Subcutaneous abdominal adipose tissue (tissue), 5 donors: ENCODE measurements around the gene GRM8.
"Not testable (repeated sequence)": the region's sequence is repeated elsewhere in the genome, so short reads cannot be mapped to it uniquely, and the experiment has no call there.

Source experiments
- H3K27ac ChIP-seq: one replicate; pipeline ENCODE4 v1.7.0; 2013; ENCODE audit warnings: low read depth, mild to moderate bottlenecking, inconsistent platforms, low read length, moderate library complexity
- H3K27me3 ChIP-seq, 5 donors: one replicate each; pipeline ENCODE4 v1.7.0; 2013; ENCODE audit warnings: low read length in 5 of 5, inconsistent platforms in 1 of 5; ENCODE audit not compliant: control insufficient read depth in 5 of 5, insufficient read depth in 4 of 5
- H3K36me3 ChIP-seq, 5 donors: one replicate each; pipeline ENCODE4 v1.7.0; 2013; ENCODE audit warnings: low read length in 5 of 5; ENCODE audit not compliant: control insufficient read depth in 5 of 5, insufficient read depth in 5 of 5
- H3K4me1 ChIP-seq, 5 donors: one replicate each; pipeline ENCODE4 v1.7.0; 2013; ENCODE audit warnings: low read length in 5 of 5, mild to moderate bottlenecking in 3 of 5, moderate library complexity in 1 of 5; ENCODE audit not compliant: control insufficient read depth in 5 of 5, insufficient read depth in 5 of 5
- H3K4me3 ChIP-seq, 5 donors: one replicate each; pipeline ENCODE4 v1.7.0; 2013; ENCODE audit warnings: low read length in 5 of 5, low read depth in 1 of 5
- H3K9ac ChIP-seq, 5 donors: one replicate each; pipeline ENCODE4 v1.7.0; 2013; ENCODE audit warnings: low read length in 5 of 5, mild to moderate bottlenecking in 4 of 5, moderate library complexity in 3 of 5
- H3K9me3 ChIP-seq, 5 donors: one replicate each; pipeline ENCODE4 v1.7.0; 2013; ENCODE audit warnings: low read length in 5 of 5; ENCODE audit not compliant: control insufficient read depth in 5 of 5
- donor health status: healthy.
- donor health status: healthy.
- donor health status: healthy.
- donor health status: healthy.
- donor health status: healthy.

The GRM8 gene

GRCh38 chr7:126843336-126843735, 409.4 kb downstream of the GRM8 start:
- Histone ChIP-seq H3K27me3 (no peaks in the 10 kb centered on the region), H3K9me3 (no peaks in the 10 kb centered on the region), H3K9ac (no peak overlapping the region), H3K4me1 (no peaks in the 10 kb centered on the region), H3K36me3 (no peaks in the 10 kb centered on the region), H3K27ac (no peak overlapping the region), H3K4me3 (no peak overlapping the region)

GRCh38 chr7:126842451-126842850, 410.3 kb downstream of the GRM8 start:
- H3K27me3 ChIP-seq = no peaks in the 10 kb centered on the region
- H3K4me3 ChIP-seq = no peak overlapping the region
- no peaks in the 10 kb centered on the region for H3K36me3 ChIP-seq
- no peak overlapping the region for H3K27ac ChIP-seq
- H3K9me3 ChIP-seq = no peaks in the 10 kb centered on the region
- no peak overlapping the region for H3K9ac ChIP-seq
- H3K4me1 ChIP-seq = no peaks in the 10 kb centered on the region

GRCh38 chr7:126840869-126841268, 411.9 kb downstream of the GRM8 start:
- Histone ChIP-seq H3K4me3 (no peak overlapping the region), H3K9me3 (no peaks in the 10 kb centered on the region), H3K36me3 (no peaks in the 10 kb centered on the region), H3K9ac (no peak overlapping the region), H3K27ac (no peak overlapping the region), H3K27me3 (no peaks in the 10 kb centered on the region), H3K4me1 (no peaks in the 10 kb centered on the region)

GRCh38 chr7:126839624-126840023, 413.1 kb downstream of the GRM8 start:
- Histone ChIP-seq H3K27ac (no peak overlapping the region), H3K4me1 (no peaks in the 10 kb centered on the region), H3K36me3 (no peaks in the 10 kb centered on the region), H3K4me3 (no peak overlapping the region), H3K9me3 (no peaks in the 10 kb centered on the region), H3K9ac (no peak overlapping the region), H3K27me3 (no peaks in the 10 kb centered on the region)

- no peak overlapping the region for H3K4me3 ChIP-seq
- no peaks in the 10 kb centered on the region for H3K27me3 ChIP-seq
Observed at GRCh38 chr7:126838194-126838593, 414.5 kb downstream of the GRM8 start.

GRCh38 chr7:126831241-126831640, 421.5 kb downstream of the GRM8 start:
- not testable (repeated sequence) for H3K4me1 ChIP-seq, H3K27me3 ChIP-seq, H3K9me3 ChIP-seq, H3K4me3 ChIP-seq, H3K27ac ChIP-seq, H3K36me3 ChIP-seq, H3K9ac ChIP-seq

More at GRCh38 chr7:126838194-126838593, 414.5 kb downstream of the GRM8 start:
- no peaks in the 10 kb centered on the region for H3K4me1 ChIP-seq
- no peak overlapping the region for H3K27ac ChIP-seq
- H3K9ac ChIP-seq = no peak overlapping the region
- no peaks in the 10 kb centered on the region for H3K36me3 ChIP-seq
- no peaks in the 10 kb centered on the region for H3K9me3 ChIP-seq

GRCh38 chr7:126820925-126821324, 431.8 kb downstream of the GRM8 start:
- H3K36me3 ChIP-seq = no peaks in the 10 kb centered on the region

GRCh38 chr7:126819197-126819484, 433.6 kb downstream of the GRM8 start:
- no peaks in the 10 kb centered on the region for H3K36me3 ChIP-seq
- H3K9me3 ChIP-seq = no peaks in the 10 kb centered on the region
- H3K9ac ChIP-seq = no peak overlapping the region
- H3K4me1 ChIP-seq = no peaks in the 10 kb centered on the region
- H3K27ac ChIP-seq = no peak overlapping the region
- no peaks in the 10 kb centered on the region for H3K27me3 ChIP-seq
- no peak overlapping the region for H3K4me3 ChIP-seq

More at GRCh38 chr7:126820925-126821324, 431.8 kb downstream of the GRM8 start:
- Histone ChIP-seq H3K27me3 (no peaks in the 10 kb centered on the region), H3K4me1 (no peaks in the 10 kb centered on the region), H3K27ac (no peak overlapping the region), H3K4me3 (no peak overlapping the region), H3K9ac (no peak overlapping the region), H3K9me3 (no peaks in the 10 kb centered on the region)

- Histone ChIP-seq H3K4me1 (no peaks in the 10 kb centered on the region), H3K27me3 (no peaks in the 10 kb centered on the region), H3K36me3 (no peaks in the 10 kb centered on the region), H3K27ac (no peak overlapping the region), H3K9me3 (no peaks in the 10 kb centered on the region), H3K4me3 (no peak overlapping the region), H3K9ac (no peak overlapping the region)
Observed at GRCh38 chr7:126818393-126819196, 434.1 kb downstream of the GRM8 start.

GRCh38 chr7:126809188-126809587, 443.6 kb downstream of the GRM8 start:
- Histone ChIP-seq H3K9me3 (no peaks in the 10 kb centered on the region), H3K36me3 (no peaks in the 10 kb centered on the region), H3K9ac (no peak overlapping the region)

More at GRCh38 chr7:126809188-126809587, 443.6 kb downstream of the GRM8 start:
- Histone ChIP-seq H3K4me3 (no peak overlapping the region), H3K27ac (no peak overlapping the region), H3K4me1 (no peaks in the 10 kb centered on the region), H3K27me3 (no peaks in the 10 kb centered on the region)
